HG02678 (cell line): Measurements from ENCODE around the gene LRPPRC.
"Not testable (repeated sequence)": the region's sequence is repeated elsewhere in the genome, so short reads cannot be mapped to it uniquely, and the experiment has no call there.

Experiments used
- ATAC-seq: cut with Tn5 transposase; IDR thresholded peaks from one replicate; pipeline ENCODE4 v1.9.1; 2021; ENCODE audit warnings: mild to moderate bottlenecking, moderate library complexity; ENCODE audit not compliant: unreplicated experiment

The LRPPRC gene

GRCh38 chr2:43995733-43996533 is at the start of gene LRPPRC:
TSS of gene LRPPRC (minus strand) at chr2:43995989. CDS start at chr2:43995947, 42 bp downstream.
- peak; percentile 92 for ATAC-seq

- no peak for ATAC-seq
These were observed 49.3 kb upstream of the LRPPRC start for GRCh38 chr2:44045061-44045460.

- ATAC-seq = peak; percentile 100
These were observed 48.5 kb upstream of the LRPPRC start for GRCh38 chr2:44044281-44044720.

- ATAC-seq = no peak
These were observed 44.6 kb upstream of the LRPPRC start for GRCh38 chr2:44040365-44040764.

- ATAC-seq = no peak
These were observed 42.5 kb upstream of the LRPPRC start for GRCh38 chr2:44038277-44038676.

GRCh38 chr2:44037221-44037620 is 41.4 kb upstream of the LRPPRC start:
- no peak for ATAC-seq

GRCh38 chr2:44033947-44034346 is 38.2 kb upstream of the LRPPRC start:
- no peak for ATAC-seq

- ATAC-seq = not testable (repeated sequence)
These were observed 31.3 kb upstream of the LRPPRC start for GRCh38 chr2:44027076-44027475.

- ATAC-seq = no peak
These were observed 20.5 kb upstream of the LRPPRC start for GRCh38 chr2:44016282-44016681.

- no peak for ATAC-seq
These were observed 19.4 kb upstream of the LRPPRC start for GRCh38 chr2:44015239-44015638.

GRCh38 chr2:44013205-44013604 is 17.4 kb upstream of the LRPPRC start:
- not testable (repeated sequence) for ATAC-seq

- ATAC-seq = no peak
These were observed 14.5 kb upstream of the LRPPRC start for GRCh38 chr2:44010266-44010665.

GRCh38 chr2:44009136-44009735 is 13.4 kb upstream of the LRPPRC start:
- no peak for ATAC-seq

- no peak for ATAC-seq
These were observed 10.1 kb upstream of the LRPPRC start for GRCh38 chr2:44005846-44006245.

GRCh38 chr2:44004735-44005602 is 9.2 kb upstream of the LRPPRC start:
- ATAC-seq = no peak

- ATAC-seq = no peak
These were observed 5.9 kb upstream of the LRPPRC start for GRCh38 chr2:44001716-44002115.

GRCh38 chr2:43998263-43998662 is 2.5 kb upstream of the LRPPRC start:
- no peak for ATAC-seq

GRCh38 chr2:43993437-43993836 is 2.4 kb downstream of the LRPPRC start:
- ATAC-seq = no peak

- no peak for ATAC-seq
These were observed 6.2 kb downstream of the LRPPRC start for GRCh38 chr2:43989545-43989944.

- ATAC-seq = no peak
These were observed 9.2 kb downstream of the LRPPRC start for GRCh38 chr2:43986600-43986999.

GRCh38 chr2:43985359-43985758 is 10.4 kb downstream of the LRPPRC start:
- ATAC-seq = no peak
